ENCODE results near the gene AIFM3. TPM values are rescaled to one million over a fixed set of nuclear protein-coding genes. Genes with fewer than 3 reads are reported as not detected.

Gene AIFM3
- total RNA-seq, 1 donor from 2014 or later, result 0.64 TPM

GRCh38 chr22:20985720-20986119 is 18.7 kb downstream of the AIFM3 start:
- H3K4me1 Mint-ChIP-seq (ENCODE audit: low read depth, unreplicated experiment), result peaks cover 7% of the 10 kb centered on the region
- no peak for DNase-seq
- H3K4me3 Mint-ChIP-seq (ENCODE audit: unreplicated experiment), result no peak overlapping the region
- peaks cover 7% of the 10 kb centered on the region for H3K9me3 Mint-ChIP-seq (ENCODE audit: unreplicated experiment)
- no peaks in the 10 kb centered on the region for H3K36me3 Mint-ChIP-seq (ENCODE audit: unreplicated experiment)
- peaks cover 7% of the 10 kb centered on the region for H3K27me3 Mint-ChIP-seq (ENCODE audit: unreplicated experiment)
- no peak overlapping the region for H3K27ac Mint-ChIP-seq (ENCODE audit: unreplicated experiment)
- no peak for TF ChIP-seq CTCF (IDR thresholded peaks at IDR 0.05; ENCODE audit: partially characterized antibody, unreplicated experiment)

- Mint-ChIP-seq H3K36me3 (ENCODE audit: unreplicated experiment) (no peaks in the 10 kb centered on the region), H3K27me3 (ENCODE audit: unreplicated experiment) (peaks cover 5% of the 10 kb centered on the region), H3K27ac (ENCODE audit: unreplicated experiment) (no peak overlapping the region), H3K9me3 (ENCODE audit: unreplicated experiment) (peaks cover 6% of the 10 kb centered on the region), H3K4me1 (ENCODE audit: low read depth, unreplicated experiment) (peaks cover 5% of the 10 kb centered on the region), H3K4me3 (ENCODE audit: unreplicated experiment) (no peak overlapping the region)
- TF ChIP-seq CTCF (IDR thresholded peaks at IDR 0.05; ENCODE audit: partially characterized antibody, unreplicated experiment), result no peak
- DNase-seq, result no peak
These were observed 19.3 kb downstream of the AIFM3 start for GRCh38 chr22:20986365-20986764.

- Mint-ChIP-seq H3K4me3 (ENCODE audit: unreplicated experiment) (no peak overlapping the region), H3K27me3 (ENCODE audit: unreplicated experiment) (peaks cover 3% of the 10 kb centered on the region), H3K4me1 (ENCODE audit: low read depth, unreplicated experiment) (peaks cover 4% of the 10 kb centered on the region), H3K27ac (ENCODE audit: unreplicated experiment) (no peak overlapping the region), H3K9me3 (ENCODE audit: unreplicated experiment) (peaks cover 4% of the 10 kb centered on the region), H3K36me3 (ENCODE audit: unreplicated experiment) (no peaks in the 10 kb centered on the region)
- TF ChIP-seq CTCF (IDR thresholded peaks at IDR 0.05; ENCODE audit: partially characterized antibody, unreplicated experiment), result no peak
- no peak for DNase-seq
These were observed 20.3 kb downstream of the AIFM3 start for GRCh38 chr22:20987375-20987774.

GRCh38 chr22:20988573-20989322 is 21.7 kb downstream of the AIFM3 start:
- Mint-ChIP-seq H3K4me3 (ENCODE audit: unreplicated experiment) (no peak overlapping the region), H3K9me3 (ENCODE audit: unreplicated experiment) (peaks cover 2% of the 10 kb centered on the region), H3K27ac (ENCODE audit: unreplicated experiment) (no peak overlapping the region), H3K4me1 (ENCODE audit: low read depth, unreplicated experiment) (peaks cover 3% of the 10 kb centered on the region), H3K27me3 (ENCODE audit: unreplicated experiment) (peaks cover 3% of the 10 kb centered on the region), H3K36me3 (ENCODE audit: unreplicated experiment) (no peaks in the 10 kb centered on the region)
- DNase-seq, result no peak
- TF ChIP-seq CTCF (IDR thresholded peaks at IDR 0.05; ENCODE audit: partially characterized antibody, unreplicated experiment), result no peak

- no peak overlapping the region for H3K4me3 Mint-ChIP-seq (ENCODE audit: unreplicated experiment)
- H3K4me1 Mint-ChIP-seq (ENCODE audit: low read depth, unreplicated experiment), result no peaks in the 10 kb centered on the region
- DNase-seq, result no peak
- H3K27ac Mint-ChIP-seq (ENCODE audit: unreplicated experiment), result no peak overlapping the region
- H3K9me3 Mint-ChIP-seq (ENCODE audit: unreplicated experiment), result peaks cover 2% of the 10 kb centered on the region
- H3K27me3 Mint-ChIP-seq (ENCODE audit: unreplicated experiment), result peaks cover 3% of the 10 kb centered on the region
- TF ChIP-seq CTCF (IDR thresholded peaks at IDR 0.05; ENCODE audit: partially characterized antibody, unreplicated experiment), result no peak
- no peaks in the 10 kb centered on the region for H3K36me3 Mint-ChIP-seq (ENCODE audit: unreplicated experiment)
These were observed 22.5 kb downstream of the AIFM3 start for GRCh38 chr22:20989323-20990138.
